Trophoblast cell (in vitro differentiated cells and primary cell): ENCODE results near the gene HNF4A.

Experiments used
- DNase-seq, 2 donors: peaks; one replicate each; pipeline ENCODE4 v3.0.0-alpha.2; 2016
- H2AFZ ChIP-seq: 2 replicates; pipeline ENCODE4 v1.6.1; 2013; ENCODE audit warnings: low read length, moderate library complexity, mild to moderate bottlenecking; ENCODE audit not compliant: insufficient read depth, poor library complexity
- H2AK5ac ChIP-seq: 2 replicates; pipeline ENCODE4 v1.6.1; 2013; ENCODE audit warnings: mild to moderate bottlenecking, low read length
- H2BK120ac ChIP-seq: 2 replicates; pipeline ENCODE4 v1.6.1; 2013; ENCODE audit warnings: low read length, mild to moderate bottlenecking, moderate library complexity; ENCODE audit not compliant: insufficient read depth, poor library complexity
- H2BK12ac ChIP-seq: 2 replicates; pipeline ENCODE4 v1.6.1; 2013; ENCODE audit warnings: mild to moderate bottlenecking, low read length, moderate library complexity
- H2BK5ac ChIP-seq: 2 replicates; pipeline ENCODE4 v1.6.1; 2013; ENCODE audit warnings: low read length, low read depth, moderate library complexity, mild to moderate bottlenecking; ENCODE audit not compliant: poor library complexity
- H3K14ac ChIP-seq: 2 replicates; pipeline ENCODE4 v1.6.1; 2013; ENCODE audit warnings: mild to moderate bottlenecking, low read length
- H3K18ac ChIP-seq: 2 replicates; pipeline ENCODE4 v1.6.1; 2013; ENCODE audit warnings: mild to moderate bottlenecking, low read length
- H3K23ac ChIP-seq: 2 replicates; pipeline ENCODE4 v1.6.1; 2013; ENCODE audit warnings: low read length
- H3K27ac ChIP-seq: 2 replicates; pipeline ENCODE4 v1.5.1; 2013; ENCODE audit warnings: low read depth, mild to moderate bottlenecking, inconsistent platforms, low read length, moderate library complexity
- H3K27me3 ChIP-seq: 2 replicates; pipeline ENCODE4 v1.6.1; 2013; ENCODE audit warnings: inconsistent platforms, mild to moderate bottlenecking, low read length, moderate library complexity; ENCODE audit not compliant: insufficient read depth
- H3K36me3 ChIP-seq, 2 experiments: 1 replicate in 1 of 2; 2 replicates in 1 of 2; pipeline ENCODE4 v1.6.1; 2013; ENCODE audit warnings: low read length in 2 of 2, mild to moderate bottlenecking in 2 of 2, moderate library complexity in 1 of 2; ENCODE audit not compliant: insufficient read depth in 2 of 2, control insufficient read depth in 1 of 2
- H3K4ac ChIP-seq: 2 replicates; pipeline ENCODE4 v1.6.1; 2013; ENCODE audit warnings: low read depth, mild to moderate bottlenecking, low read length, moderate library complexity
- H3K4me1 ChIP-seq, 2 experiments: 1 replicate in 1 of 2; 2 replicates in 1 of 2; pipeline ENCODE4 v1.6.1; 2013; ENCODE audit warnings: low read length in 2 of 2, mild to moderate bottlenecking in 2 of 2, moderate library complexity in 1 of 2; ENCODE audit not compliant: insufficient read depth in 2 of 2, control insufficient read depth in 1 of 2
- H3K4me2 ChIP-seq: 2 replicates; pipeline ENCODE4 v1.6.1; 2013; ENCODE audit warnings: inconsistent platforms, mild to moderate bottlenecking, low read length, moderate library complexity
- H3K4me3 ChIP-seq: 2 replicates; pipeline ENCODE4 v1.5.1; 2013; ENCODE audit warnings: mild to moderate bottlenecking, low read depth, low read length, inconsistent platforms
- H3K79me1 ChIP-seq: one replicate; pipeline ENCODE4 v1.6.1; 2013; ENCODE audit warnings: low read length
- H3K79me2 ChIP-seq: 2 replicates; pipeline ENCODE4 v1.6.1; 2013; ENCODE audit warnings: low read length, mild to moderate bottlenecking; ENCODE audit not compliant: control insufficient read depth, insufficient read depth, poor library complexity
- H3K9ac ChIP-seq: 2 replicates; pipeline ENCODE4 v1.6.1; 2013; ENCODE audit warnings: mild to moderate bottlenecking, low read length
- H3K9me3 ChIP-seq: 2 replicates; pipeline ENCODE4 v1.6.1; 2013; ENCODE audit warnings: low read depth, mild to moderate bottlenecking, control low read depth, inconsistent platforms, low read length; ENCODE audit not compliant: insufficient read depth
- H4K12ac ChIP-seq: 2 replicates; pipeline ENCODE4 v1.6.1; 2013; ENCODE audit warnings: low read depth, mild to moderate bottlenecking, low read length, moderate library complexity
- H4K8ac ChIP-seq: 2 replicates; pipeline ENCODE4 v1.6.1; 2013; ENCODE audit warnings: low read depth, mild to moderate bottlenecking, low read length, moderate library complexity
- H4K91ac ChIP-seq: one replicate; pipeline ENCODE4 v1.6.1; 2013; ENCODE audit warnings: low read depth, mild to moderate bottlenecking, low read length, moderate library complexity
- WGBS: extraction: QIAGEN DNeasy Blood & Tissue Kit; methylation state at CpG from one replicate; pipeline ENCODE4 v1.1.7; 2013; ENCODE audit warnings: missing lambda C conversion rate; ENCODE audit not compliant: insufficient read length, insufficient coverage; ENCODE audit errors: extremely low coverage; 5-methylcytosine and 5-hydroxymethylcytosine counted together

HNF4A gene

GRCh38 chr20:44460795-44461141, 105.3 kb downstream of the HNF4A start:
- no CpG with 5 or more reads among the region's 3 CpGs for WGBS
- no peak overlapping the region for H2AFZ ChIP-seq
- H3K23ac ChIP-seq = no peak overlapping the region

GRCh38 chr20:44461142-44461802, 105.8 kb downstream of the HNF4A start:
- H3K18ac ChIP-seq = no peak overlapping the region
- no peak overlapping the region for H3K27ac ChIP-seq
- no peak overlapping the region for H2AK5ac ChIP-seq
- no peak for DNase-seq
- no peaks in the 10 kb centered on the region for H3K36me3 ChIP-seq
- no peak overlapping the region for H3K23ac ChIP-seq
- no peaks in the 10 kb centered on the region for H3K9me3 ChIP-seq
- H3K4ac ChIP-seq = no peak overlapping the region
- H4K12ac ChIP-seq = no peak overlapping the region
- no peak overlapping the region for H2AFZ ChIP-seq
- no peaks in the 10 kb centered on the region for H3K4me1 ChIP-seq
- H4K8ac ChIP-seq = no peak overlapping the region
- no peak overlapping the region for H2BK120ac ChIP-seq
- H3K9ac ChIP-seq = no peak overlapping the region
- no CpG with 5 or more reads among the region's 6 CpGs for WGBS
- H3K27me3 ChIP-seq = no peaks in the 10 kb centered on the region
- H2BK12ac ChIP-seq = no peak overlapping the region
- no peak overlapping the region for H2BK5ac ChIP-seq
- H3K79me2 ChIP-seq = no peaks in the 10 kb centered on the region
- no peak overlapping the region for H3K14ac ChIP-seq
- H3K4me2 ChIP-seq = no peak overlapping the region
- no peak overlapping the region for H4K91ac ChIP-seq
- H3K79me1 ChIP-seq = no peaks in the 10 kb centered on the region
- no peak overlapping the region for H3K4me3 ChIP-seq

More at GRCh38 chr20:44460795-44461141, 105.3 kb downstream of the HNF4A start:
- H3K79me1 ChIP-seq = no peaks in the 10 kb centered on the region
- no peak overlapping the region for H2BK120ac ChIP-seq
- no peak overlapping the region for H3K4ac ChIP-seq
- no peak overlapping the region for H4K8ac ChIP-seq
- no peak overlapping the region for H3K18ac ChIP-seq
- H3K36me3 ChIP-seq = no peaks in the 10 kb centered on the region
- H3K4me2 ChIP-seq = no peak overlapping the region
- H3K4me1 ChIP-seq = no peaks in the 10 kb centered on the region
- H3K27ac ChIP-seq = no peak overlapping the region
- no peak overlapping the region for H3K4me3 ChIP-seq
- no peak overlapping the region for H3K9ac ChIP-seq
- H3K27me3 ChIP-seq = no peaks in the 10 kb centered on the region
- H3K9me3 ChIP-seq = no peaks in the 10 kb centered on the region
- H2BK5ac ChIP-seq = no peak overlapping the region
- no peaks in the 10 kb centered on the region for H3K79me2 ChIP-seq
- no peak overlapping the region for H4K91ac ChIP-seq
- no peak overlapping the region for H2BK12ac ChIP-seq
- H3K14ac ChIP-seq = no peak overlapping the region
- no peak overlapping the region for H2AK5ac ChIP-seq
- DNase-seq = no peak
- H4K12ac ChIP-seq = no peak overlapping the region

DNA sequence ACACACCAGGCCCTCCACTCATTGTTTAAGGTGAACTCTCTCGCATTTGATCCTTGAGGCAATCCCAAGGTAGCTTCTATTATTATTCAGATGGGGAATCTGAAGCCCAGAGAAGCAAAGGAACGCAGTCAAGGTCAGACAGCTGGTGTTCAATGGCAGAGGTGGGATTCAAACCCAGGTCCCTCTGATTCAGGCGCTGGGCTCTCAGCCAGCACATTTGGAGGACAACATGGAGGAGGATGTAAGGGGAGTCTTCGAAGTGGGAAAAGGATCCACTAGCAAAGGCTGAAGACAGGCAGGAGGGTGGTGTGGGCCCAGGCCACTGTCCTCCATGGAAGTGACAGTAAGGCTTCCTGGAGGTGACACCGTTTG, 106.3 kb downstream of the HNF4A start:
- H3K4ac ChIP-seq = no peak overlapping the region
- H4K8ac ChIP-seq = no peak overlapping the region
- H3K18ac ChIP-seq = no peak overlapping the region
- H3K79me2 ChIP-seq = no peaks in the 10 kb centered on the region
- H2BK5ac ChIP-seq = no peak overlapping the region
- no peaks in the 10 kb centered on the region for H3K4me1 ChIP-seq
- no peak overlapping the region for H3K14ac ChIP-seq
- H2AK5ac ChIP-seq = no peak overlapping the region
- H2BK120ac ChIP-seq = no peak overlapping the region
- H3K9me3 ChIP-seq = no peaks in the 10 kb centered on the region
- H3K9ac ChIP-seq = no peak overlapping the region
- no peak overlapping the region for H3K4me3 ChIP-seq
- no peak overlapping the region for H3K27ac ChIP-seq
- no peak overlapping the region for H3K23ac ChIP-seq
- no peak overlapping the region for H2BK12ac ChIP-seq
- H2AFZ ChIP-seq = no peak overlapping the region
- WGBS = no CpG with 5 or more reads among the region's 5 CpGs
- H4K12ac ChIP-seq = no peak overlapping the region
- H3K27me3 ChIP-seq = no peaks in the 10 kb centered on the region
- DNase-seq = no peak
- no peak overlapping the region for H3K4me2 ChIP-seq
- H3K36me3 ChIP-seq = no peaks in the 10 kb centered on the region
- no peak overlapping the region for H4K91ac ChIP-seq
- no peaks in the 10 kb centered on the region for H3K79me1 ChIP-seq

GRCh38 chr20:44463466-44463865, 108.0 kb downstream of the HNF4A start:
- Histone ChIP-seq H3K4ac (no peak overlapping the region), H3K9me3 (no peaks in the 10 kb centered on the region), H3K23ac (no peak overlapping the region), H4K12ac (no peak overlapping the region), H4K8ac (no peak overlapping the region), H3K36me3 (no peaks in the 10 kb centered on the region), H3K4me3 (no peak overlapping the region), H2AFZ (no peak overlapping the region), H3K4me2 (no peak overlapping the region), H3K18ac (no peak overlapping the region), H2BK12ac (no peak overlapping the region), H3K27me3 (no peaks in the 10 kb centered on the region), H2BK5ac (no peak overlapping the region), H3K79me2 (no peaks in the 10 kb centered on the region), H3K79me1 (no peaks in the 10 kb centered on the region), H3K9ac (no peak overlapping the region), H2AK5ac (no peak overlapping the region), H4K91ac (no peak overlapping the region), H3K27ac (no peak overlapping the region), H3K4me1 (no peaks in the 10 kb centered on the region), H3K14ac (no peak overlapping the region), H2BK120ac (no peak overlapping the region)
- DNase-seq = no peak
- no CpG with 5 or more reads among the region's 5 CpGs for WGBS
